GM03348 (cell line): ENCODE data around the gene PTH1R.
A peak's percentile ranks its signal among the peaks of the same experiment; 100 is the strongest.

Experiments
- DNase-seq: peaks from one replicate; pipeline ENCODE4 v3.0.0; 2012; ENCODE audit warnings: low spot score

The PTH1R gene

DNA sequence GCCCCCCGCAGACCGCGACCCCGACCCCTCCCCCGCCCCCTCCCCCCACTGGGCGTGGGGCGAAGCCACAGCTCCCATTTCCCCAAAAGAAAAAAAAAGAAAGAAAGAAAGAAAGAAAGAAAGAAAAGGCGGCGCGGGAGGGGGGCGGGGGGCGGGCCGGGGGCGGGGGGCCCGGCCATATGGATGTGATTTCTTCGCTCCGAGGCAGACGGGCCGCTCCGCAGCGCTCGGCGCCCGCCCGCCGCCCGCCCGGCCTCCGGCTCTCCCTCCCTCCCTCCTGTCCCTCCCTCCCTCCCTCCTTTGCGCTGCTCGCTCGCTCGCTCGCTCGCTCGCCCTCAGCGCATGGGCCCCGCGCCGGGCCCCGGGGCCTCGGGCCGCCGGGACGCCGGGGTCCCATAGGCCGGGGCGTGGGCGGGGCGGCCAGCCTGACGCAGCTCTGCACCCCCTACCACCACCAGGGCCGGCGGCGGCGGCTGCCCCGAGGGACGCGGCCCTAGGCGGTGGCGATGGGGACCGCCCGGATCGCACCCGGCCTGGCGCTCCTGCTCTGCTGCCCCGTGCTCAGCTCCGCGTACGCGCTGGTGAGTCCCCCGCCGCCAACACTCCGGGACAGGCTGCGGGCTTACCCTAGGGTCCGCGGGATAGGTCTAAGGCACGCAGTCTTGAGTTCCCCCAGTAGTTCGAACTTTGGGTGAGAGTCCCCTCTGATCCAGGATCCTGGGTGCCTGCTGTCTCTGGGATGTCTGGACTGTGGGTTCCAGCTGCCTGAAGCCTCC is 5.7 kb downstream of the PTH1R start:
- DNase-seq: peak; percentile 78

DNA sequence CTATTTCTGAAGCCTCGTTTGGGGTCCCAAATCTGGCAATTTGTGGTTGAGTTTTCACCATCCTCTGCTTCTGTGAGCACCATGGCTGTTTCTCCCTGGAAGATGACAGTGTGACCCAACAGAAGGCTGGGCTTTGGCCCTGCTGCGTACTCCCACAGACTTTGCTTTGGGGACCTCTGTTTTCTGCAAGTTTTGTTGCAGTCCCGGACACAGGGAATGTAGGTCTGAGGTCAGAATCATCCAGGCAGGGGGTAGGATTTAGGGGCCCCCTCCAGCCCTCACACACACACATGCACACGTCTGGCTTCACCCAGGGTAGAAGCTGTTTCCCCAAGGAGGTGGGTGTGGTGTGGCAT is 6.3 kb downstream of the PTH1R start:
- no peak for DNase-seq

GRCh38 chr3:46884427-46884826 is 6.9 kb downstream of the PTH1R start:
- no peak for DNase-seq

- DNase-seq: no peak
Observed at GRCh38 chr3:46884929-46885328, 7.4 kb downstream of the PTH1R start.

GRCh38 chr3:46885612-46886011 is 8.1 kb downstream of the PTH1R start:
- no peak for DNase-seq

GRCh38 chr3:46887980-46888494 is 10.5 kb downstream of the PTH1R start:
- DNase-seq: no peak

DNA sequence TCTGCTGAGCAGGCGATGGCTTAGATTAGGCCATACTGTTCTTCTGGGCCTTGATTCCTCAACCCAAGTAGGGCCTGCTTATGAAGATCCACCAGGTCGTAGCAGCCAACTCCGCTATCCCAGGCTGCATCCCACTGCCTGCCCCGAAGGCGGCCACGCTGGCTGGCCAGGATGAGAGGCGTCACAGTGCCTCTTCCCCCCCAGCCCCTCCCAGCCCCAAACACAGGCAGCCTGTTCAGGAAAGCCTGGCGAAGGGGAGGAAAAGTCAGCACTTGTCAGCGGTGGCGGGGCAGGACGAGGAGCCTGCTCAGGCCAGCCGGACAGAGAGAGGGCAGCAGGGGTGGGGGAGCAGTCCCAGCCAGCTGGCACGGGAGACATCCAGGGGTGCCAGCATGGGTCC is 11.2 kb downstream of the PTH1R start:
- DNase-seq: no peak

DNA sequence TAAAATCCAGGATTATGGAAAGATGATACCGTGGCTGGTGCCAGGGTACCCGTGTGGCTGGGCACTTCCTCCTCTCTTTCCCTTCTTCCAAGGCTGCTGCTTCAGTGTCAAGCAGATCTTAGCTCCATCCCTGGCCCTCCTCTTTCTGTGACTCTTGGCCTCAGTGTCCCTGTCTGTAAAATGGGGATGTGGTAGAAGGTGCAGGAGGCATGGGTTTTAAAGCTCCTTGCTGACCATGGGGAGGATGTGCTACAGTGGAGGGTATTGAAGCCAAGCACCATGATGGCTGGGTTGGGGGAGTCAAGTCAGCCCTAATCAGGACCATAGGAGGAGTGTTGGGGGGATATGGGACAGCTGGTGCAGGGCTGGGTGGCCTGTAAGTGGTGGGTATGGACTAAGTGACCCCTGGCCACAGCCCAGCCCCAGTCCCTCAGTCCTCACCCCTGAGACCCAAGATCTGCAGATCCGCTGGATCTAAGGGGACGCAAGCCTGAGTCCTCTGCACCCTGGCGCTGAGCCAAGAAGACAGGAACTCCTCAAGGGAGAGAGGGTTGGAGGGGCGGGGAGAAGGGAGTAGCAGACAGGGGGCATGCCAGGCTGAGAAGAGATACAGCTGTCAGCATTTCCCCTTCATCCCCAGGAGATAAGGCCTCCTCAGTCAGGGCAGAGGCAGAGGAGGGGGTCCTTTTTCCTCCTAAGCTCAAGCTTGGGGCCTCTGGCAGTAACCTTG is 12.0 kb downstream of the PTH1R start:
- no peak for DNase-seq

- no peak for DNase-seq
Observed at GRCh38 chr3:46890132-46890531, 12.6 kb downstream of the PTH1R start.

DNA sequence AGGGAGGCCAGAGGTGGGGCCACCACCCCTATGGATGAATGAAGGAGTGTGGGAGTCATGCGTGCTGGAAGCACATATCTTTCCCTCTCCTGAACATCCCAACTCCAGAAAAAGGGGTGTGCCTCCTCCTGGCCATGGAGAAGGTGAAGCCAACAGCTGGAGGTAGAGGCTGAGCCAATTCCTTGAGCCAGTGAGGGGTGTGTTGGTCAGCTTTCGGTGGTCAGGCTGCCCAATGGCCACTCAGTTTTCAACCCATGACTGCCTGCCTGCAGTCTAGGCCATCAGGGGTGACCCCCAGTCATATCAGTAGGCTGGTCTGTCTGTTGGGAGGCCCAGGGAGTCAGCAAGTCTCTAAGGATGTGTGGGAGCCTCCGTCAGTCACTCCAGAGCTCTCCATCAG is 13.6 kb downstream of the PTH1R start:
- no peak for DNase-seq

- peak; percentile 82 for DNase-seq
Observed at GRCh38 chr3:46892285-46893145, 15.0 kb downstream of the PTH1R start.

DNA sequence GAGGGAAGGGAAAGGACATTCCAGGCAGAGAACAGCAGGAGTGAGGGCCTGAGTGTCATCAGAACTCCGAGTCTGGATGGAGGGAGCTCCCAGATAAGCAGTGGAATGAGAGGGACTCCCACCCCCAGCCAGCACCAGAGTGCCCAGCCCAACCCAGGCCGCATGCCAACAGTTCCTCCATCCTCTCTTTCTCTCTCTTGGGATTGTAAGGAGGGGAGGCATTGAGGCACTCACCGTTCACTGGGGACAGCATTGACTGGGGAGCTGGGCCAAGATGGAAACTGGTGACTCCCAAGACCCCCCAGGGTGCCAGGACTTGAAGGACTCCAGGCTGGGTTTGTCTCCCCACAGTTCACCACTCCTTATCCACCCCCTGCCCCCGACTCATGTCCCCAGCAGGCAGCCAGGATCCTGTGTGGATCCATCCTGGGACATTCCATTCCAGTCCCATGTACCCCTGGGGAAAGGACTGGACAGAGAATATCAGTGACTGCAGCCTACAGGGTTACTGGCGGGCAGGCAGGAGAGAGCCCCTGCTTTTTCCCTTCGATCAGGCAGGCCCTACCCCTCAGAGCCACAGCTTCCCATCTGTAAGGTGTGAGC is 15.7 kb downstream of the PTH1R start:
- DNase-seq: no peak

- DNase-seq: no peak
Observed at GRCh38 chr3:46893763-46894162, 16.2 kb downstream of the PTH1R start.

GRCh38 chr3:46894256-46894655 is 16.7 kb downstream of the PTH1R start:
- DNase-seq: no peak

GRCh38 chr3:46895204-46895660 is 17.7 kb downstream of the PTH1R start:
- DNase-seq: peak; percentile 78

DNA sequence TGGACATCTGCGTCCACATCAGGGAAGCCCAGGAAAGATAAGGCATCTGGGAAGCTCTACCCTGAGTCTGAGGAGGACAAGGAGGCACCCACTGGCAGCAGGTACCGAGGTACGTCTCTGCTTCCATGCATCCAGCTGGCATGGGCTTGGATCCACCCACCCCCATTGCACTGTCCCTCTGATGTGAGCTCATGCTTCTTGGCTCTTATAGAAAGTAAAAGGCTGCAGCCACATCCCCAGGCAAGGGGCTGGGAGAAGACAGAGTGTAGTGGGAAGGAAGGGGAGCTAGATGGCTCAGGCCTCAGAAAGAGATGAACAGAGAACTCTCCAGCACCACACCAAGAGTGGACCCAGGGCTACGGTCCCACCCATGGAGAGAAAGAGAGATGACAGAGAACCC is 18.2 kb downstream of the PTH1R start:
- DNase-seq: no peak

- DNase-seq: peak; percentile 48
Observed at GRCh38 chr3:46896386-46896785, 18.9 kb downstream of the PTH1R start.

- DNase-seq: no peak
Observed at GRCh38 chr3:46897031-46897430, 19.5 kb downstream of the PTH1R start.

GRCh38 chr3:46897829-46898320 is 20.4 kb downstream of the PTH1R start:
- DNase-seq: no peak

DNA sequence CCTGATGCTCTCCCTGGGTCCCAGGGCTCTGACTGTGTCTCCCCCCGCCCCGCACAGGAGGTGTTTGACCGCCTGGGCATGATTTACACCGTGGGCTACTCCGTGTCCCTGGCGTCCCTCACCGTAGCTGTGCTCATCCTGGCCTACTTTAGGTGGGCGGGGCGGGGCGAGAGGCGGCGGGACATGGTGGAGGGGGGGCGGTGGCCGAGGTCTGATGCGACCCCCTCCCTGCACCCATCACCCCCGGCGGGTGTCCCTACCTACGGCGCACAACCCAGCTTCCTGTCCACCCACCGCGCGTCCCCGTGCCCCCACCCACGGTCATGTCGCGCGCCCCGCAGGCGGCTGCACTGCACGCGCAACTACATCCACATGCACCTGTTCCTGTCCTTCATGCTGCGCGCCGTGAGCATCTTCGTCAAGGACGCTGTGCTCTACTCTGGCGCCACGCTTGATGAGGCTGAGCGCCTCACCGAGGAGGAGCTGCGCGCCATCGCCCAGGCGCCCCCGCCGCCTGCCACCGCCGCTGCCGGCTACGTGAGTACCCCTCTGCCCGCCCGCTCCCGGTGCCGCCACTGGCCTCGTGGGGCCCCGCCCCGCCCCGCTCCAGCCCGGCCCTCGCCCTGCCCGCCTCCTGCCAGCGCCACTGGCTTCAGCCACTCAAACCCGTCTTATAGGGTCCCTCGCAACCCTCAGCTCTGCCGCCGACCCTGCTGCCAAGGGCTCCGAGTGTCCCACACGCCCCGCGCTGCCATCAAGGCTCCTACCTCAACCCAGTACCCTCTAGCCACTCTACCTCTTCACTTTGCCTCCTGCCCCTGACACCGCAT is 21.0 kb downstream of the PTH1R start:
- no peak for DNase-seq
